ENCODE measurements around the gene BEGAIN. TPM values are rescaled to one million over a fixed set of nuclear protein-coding genes. Genes with fewer than 3 reads are reported as not detected.

BEGAIN gene
- total RNA-seq, 4 donors from 2014 or later = 0.25 to 2.2 (median 1.6) TPM

GRCh38 chr14:100530270-100531072 lies 56.7 kb downstream of the BEGAIN start:
- intact Hi-C loops (cut with DNase I; ENCODE audit: low total_unique reads) = no loop called here
- 93 to 99% methylated on average over 13 of the region's 13 CpGs for WGBS, 2 donors
- DNase-seq (ENCODE audit: low spot score in 2 of 2) = no peak
- no peak overlapping the region for H3K4me3 ChIP-seq (ENCODE audit: low read depth, poor library complexity, severe bottlenecking)
- TF ChIP-seq POLR2A (IDR thresholded peaks at IDR 0.05) = no peak
- no peak for TF ChIP-seq CTCF (IDR thresholded peaks at IDR 0.05)

- H3K4me3 ChIP-seq (ENCODE audit: low read depth, poor library complexity, severe bottlenecking) = no peak overlapping the region
- WGBS, 2 donors = 91 to 95% methylated on average over 5 to 17 of the region's 21 CpGs
- DNase-seq (ENCODE audit: low spot score in 2 of 2) = peak in 1 of 2 donors; percentile 75
- intact Hi-C loops (cut with DNase I; ENCODE audit: low total_unique reads) = no loop called here
- TF ChIP-seq CTCF (IDR thresholded peaks at IDR 0.05) = no peak
- TF ChIP-seq POLR2A (IDR thresholded peaks at IDR 0.05) = no peak
These were observed 57.6 kb downstream of the BEGAIN start for GRCh38 chr14:100529561-100530031.

GRCh38 chr14:100528962-100529560 lies 58.2 kb downstream of the BEGAIN start:
- intact Hi-C loops (cut with DNase I; ENCODE audit: low total_unique reads) = no loop called here
- WGBS, 2 donors = 93 to 94% methylated on average over 10 of the region's 10 CpGs
- TF ChIP-seq POLR2A (IDR thresholded peaks at IDR 0.05) = no peak
- no peak for TF ChIP-seq CTCF (IDR thresholded peaks at IDR 0.05)
- no peak for DNase-seq (ENCODE audit: low spot score in 2 of 2)
- H3K4me3 ChIP-seq (ENCODE audit: low read depth, poor library complexity, severe bottlenecking) = no peak overlapping the region

GRCh38 chr14:100526632-100527031 lies 60.6 kb downstream of the BEGAIN start:
- peak in 1 of 2 donors; percentile 74 for DNase-seq (ENCODE audit: low spot score in 2 of 2)
- H3K4me3 ChIP-seq (ENCODE audit: low read depth, poor library complexity, severe bottlenecking) = no peak overlapping the region
- intact Hi-C loops (cut with DNase I; ENCODE audit: low total_unique reads) = no loop called here
- TF ChIP-seq CTCF (IDR thresholded peaks at IDR 0.05) (no peak), POLR2A (IDR thresholded peaks at IDR 0.05) (no peak)
- WGBS, 2 donors = 94 to 100% methylated on average over 2 of the region's 2 CpGs

GRCh38 chr14:100526057-100526456 lies 61.2 kb downstream of the BEGAIN start:
- intact Hi-C loops (cut with DNase I; ENCODE audit: low total_unique reads) = no loop called here
- TF ChIP-seq CTCF (IDR thresholded peaks at IDR 0.05) (no peak), POLR2A (IDR thresholded peaks at IDR 0.05) (no peak)
- DNase-seq (ENCODE audit: low spot score in 2 of 2) = no peak
- 95% methylated on average over 4 of the region's 4 CpGs for WGBS, 2 donors
- no peak overlapping the region for H3K4me3 ChIP-seq (ENCODE audit: low read depth, poor library complexity, severe bottlenecking)
